ENCODE data around the gene BSDC1.

Gene BSDC1

GRCh38 chr1:32338637-32339145 is 55.5 kb downstream of the BSDC1 start:
- Histone ChIP-seq H3K4me3 (ENCODE audit: low read length, poor library complexity, severe bottlenecking) (no peak overlapping the region), H3F3A (ENCODE audit: low read depth) (no peaks in the 10 kb centered on the region), H3K4me1 (ENCODE audit: insufficient read depth, low read length, poor library complexity, severe bottlenecking) (peaks cover 23% of the 10 kb centered on the region), H4K20me1 (ENCODE audit: insufficient read depth, low read length, poor library complexity, severe bottlenecking) (peaks cover 21% of the 10 kb centered on the region), H2AFZ (ENCODE audit: low read length) (no peak overlapping the region), H3K4me2 (ENCODE audit: low read depth, low read length, poor library complexity, severe bottlenecking) (no peak overlapping the region), H3K27me3 (ENCODE audit: insufficient read depth, low read length, poor library complexity, severe bottlenecking) (no peaks in the 10 kb centered on the region), H3K9me2 (replicated peaks; ENCODE audit: low read depth, low read length) (no peaks in the 10 kb centered on the region), H3K36me3 (ENCODE audit: insufficient read depth, low read length) (peaks cover 6% of the 10 kb centered on the region; the same call in 1 of the 2 replicates), H3K9me3 (ENCODE audit: insufficient read depth, low read depth, low read length) (no peaks in the 10 kb centered on the region), H3K79me2 (ENCODE audit: insufficient read depth, low read length) (peaks cover 18% of the 10 kb centered on the region), H3K9ac (ENCODE audit: low read depth, low read length, poor library complexity, severe bottlenecking) (no peak overlapping the region)
- TF ChIP-seq, protein P1, sequence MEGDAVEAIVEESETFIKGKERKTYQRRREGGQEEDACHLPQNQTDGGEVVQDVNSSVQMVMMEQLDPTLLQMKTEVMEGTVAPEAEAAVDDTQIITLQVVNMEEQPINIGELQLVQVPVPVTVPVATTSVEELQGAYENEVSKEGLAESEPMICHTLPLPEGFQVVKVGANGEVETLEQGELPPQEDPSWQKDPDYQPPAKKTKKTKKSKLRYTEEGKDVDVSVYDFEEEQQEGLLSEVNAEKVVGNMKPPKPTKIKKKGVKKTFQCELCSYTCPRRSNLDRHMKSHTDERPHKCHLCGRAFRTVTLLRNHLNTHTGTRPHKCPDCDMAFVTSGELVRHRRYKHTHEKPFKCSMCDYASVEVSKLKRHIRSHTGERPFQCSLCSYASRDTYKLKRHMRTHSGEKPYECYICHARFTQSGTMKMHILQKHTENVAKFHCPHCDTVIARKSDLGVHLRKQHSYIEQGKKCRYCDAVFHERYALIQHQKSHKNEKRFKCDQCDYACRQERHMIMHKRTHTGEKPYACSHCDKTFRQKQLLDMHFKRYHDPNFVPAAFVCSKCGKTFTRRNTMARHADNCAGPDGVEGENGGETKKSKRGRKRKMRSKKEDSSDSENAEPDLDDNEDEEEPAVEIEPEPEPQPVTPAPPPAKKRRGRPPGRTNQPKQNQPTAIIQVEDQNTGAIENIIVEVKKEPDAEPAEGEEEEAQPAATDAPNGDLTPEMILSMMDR (conservative IDR thresholded peaks at IDR 0.05; ENCODE audit: low read length) = no peak

GRCh38 chr1:32337855-32338636 is 56.2 kb downstream of the BSDC1 start:
- Histone ChIP-seq H3K4me2 (ENCODE audit: low read depth, low read length, poor library complexity, severe bottlenecking) (no peak overlapping the region), H3K27me3 (ENCODE audit: insufficient read depth, low read length, poor library complexity, severe bottlenecking) (no peaks in the 10 kb centered on the region), H3K9me2 (replicated peaks; ENCODE audit: low read depth, low read length) (no peaks in the 10 kb centered on the region), H3K9ac (ENCODE audit: low read depth, low read length, poor library complexity, severe bottlenecking) (no peak overlapping the region), H3K79me2 (ENCODE audit: insufficient read depth, low read length) (peaks cover 25% of the 10 kb centered on the region), H2AFZ (ENCODE audit: low read length) (no peak overlapping the region), H3K36me3 (ENCODE audit: insufficient read depth, low read length) (peaks cover 12% of the 10 kb centered on the region; the same call in 1 of the 2 replicates), H3F3A (ENCODE audit: low read depth) (no peaks in the 10 kb centered on the region), H3K4me1 (ENCODE audit: insufficient read depth, low read length, poor library complexity, severe bottlenecking) (peaks cover 27% of the 10 kb centered on the region), H3K9me3 (ENCODE audit: insufficient read depth, low read depth, low read length) (no peaks in the 10 kb centered on the region), H4K20me1 (ENCODE audit: insufficient read depth, low read length, poor library complexity, severe bottlenecking) (peaks cover 27% of the 10 kb centered on the region), H3K4me3 (ENCODE audit: low read length, poor library complexity, severe bottlenecking) (no peak overlapping the region)
- TF ChIP-seq EZH2phosphoT487 (IDR thresholded peaks at IDR 0.05; ENCODE audit: borderline replicate concordance) = no peak
- TF ChIP-seq, protein P1 (conservative IDR thresholded peaks at IDR 0.05; ENCODE audit: low read length) = no peak

DNA sequence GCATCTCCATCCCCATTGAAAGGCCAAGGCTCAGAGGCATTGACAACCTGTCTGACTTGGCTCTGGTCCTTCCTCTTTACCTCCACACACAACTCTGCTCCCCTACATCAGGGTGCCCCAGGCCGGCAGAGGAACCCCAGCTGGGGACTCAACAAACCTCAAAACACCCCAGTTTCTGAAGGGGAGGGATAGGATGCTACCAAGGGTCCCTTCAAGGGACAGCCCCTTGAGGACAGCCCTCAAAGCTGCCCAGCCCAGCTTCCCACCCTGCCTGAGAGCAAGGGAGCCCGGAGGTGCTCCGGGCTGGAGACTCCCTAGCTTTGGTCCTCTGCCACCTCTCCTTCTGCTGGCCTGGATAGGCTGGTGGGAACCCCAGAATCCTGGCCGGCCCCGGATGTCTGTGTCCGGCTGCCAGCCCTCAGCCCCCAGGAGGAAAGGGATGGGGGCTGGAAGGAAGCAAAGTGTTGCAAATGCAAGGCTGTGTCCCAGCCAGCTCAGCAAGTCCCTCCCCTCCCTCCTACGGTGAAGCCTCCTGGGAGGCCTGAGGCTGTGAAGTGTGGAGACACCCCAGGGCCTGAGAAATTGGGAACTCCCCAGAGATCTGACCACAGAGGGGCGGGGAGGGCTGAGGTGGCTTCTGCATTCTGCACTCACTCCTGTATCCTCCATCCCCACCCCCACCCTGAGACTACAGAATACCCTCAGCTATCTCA is 57.1 kb downstream of the BSDC1 start:
- peaks cover 33% of the 10 kb centered on the region for H3K79me2 ChIP-seq (ENCODE audit: insufficient read depth, low read length)
- peak overlapping the region; percentile 46 for H3K4me2 ChIP-seq (ENCODE audit: low read depth, low read length, poor library complexity, severe bottlenecking)
- no peaks in the 10 kb centered on the region for H3K9me3 ChIP-seq (ENCODE audit: insufficient read depth, low read depth, low read length)
- H3K9ac ChIP-seq (ENCODE audit: low read depth, low read length, poor library complexity, severe bottlenecking) = no peak overlapping the region
- H3K9me2 ChIP-seq (replicated peaks; ENCODE audit: low read depth, low read length) = no peaks in the 10 kb centered on the region
- no peak for TF ChIP-seq EZH2phosphoT487 (IDR thresholded peaks at IDR 0.05; ENCODE audit: borderline replicate concordance)
- TF ChIP-seq, protein P1 (conservative IDR thresholded peaks at IDR 0.05; ENCODE audit: low read length) = no peak
- H3K4me1 ChIP-seq (ENCODE audit: insufficient read depth, low read length, poor library complexity, severe bottlenecking) = peaks cover 27% of the 10 kb centered on the region
- H3K27me3 ChIP-seq (ENCODE audit: insufficient read depth, low read length, poor library complexity, severe bottlenecking) = no peaks in the 10 kb centered on the region
- H4K20me1 ChIP-seq (ENCODE audit: insufficient read depth, low read length, poor library complexity, severe bottlenecking) = peaks cover 36% of the 10 kb centered on the region
- H2AFZ ChIP-seq (ENCODE audit: low read length) = no peak overlapping the region
- H3F3A ChIP-seq (ENCODE audit: low read depth) = no peaks in the 10 kb centered on the region
- H3K4me3 ChIP-seq (ENCODE audit: low read length, poor library complexity, severe bottlenecking) = no peak overlapping the region
- H3K36me3 ChIP-seq (ENCODE audit: insufficient read depth, low read length) = peaks cover 20% of the 10 kb centered on the region; the same call in 1 of the 2 replicates

Data from Loucy (cell line).